ENCODE measurements around the gene AGO3. TPM values are rescaled to one million over a fixed set of nuclear protein-coding genes. Genes with fewer than 3 reads are reported as not detected.
"Not testable (repeated sequence)": the region's sequence is repeated elsewhere in the genome, so short reads cannot be mapped to it uniquely, and the experiment has no call there.

AGO3 gene
- total RNA-seq, 1 donor from 2014 or later: 29.2 TPM

GRCh38 chr1:35958558-35958957, 27.7 kb downstream of the AGO3 start:
- Mint-ChIP-seq H3K9me3 (no peaks in the 10 kb centered on the region), H3K4me3 (no peak overlapping the region), H3K36me3 (ENCODE audit: low read depth) (no peaks in the 10 kb centered on the region), H3K4me1 (no peaks in the 10 kb centered on the region), H3K27ac (ENCODE audit: unreplicated experiment) (no peak overlapping the region), H3K27me3 (ENCODE audit: low read depth) (no peaks in the 10 kb centered on the region)
- DNase-seq (ENCODE audit: low read depth, low spot score): no peak
- TF ChIP-seq CTCF (conservative IDR thresholded peaks at IDR 0.05): no peak

GRCh38 chr1:35959304-35959703, 28.4 kb downstream of the AGO3 start:
- H3K4me3 Mint-ChIP-seq: no peak overlapping the region
- peaks cover 2% of the 10 kb centered on the region for H3K36me3 Mint-ChIP-seq (ENCODE audit: low read depth)
- no peak for DNase-seq (ENCODE audit: low read depth, low spot score)
- H3K27me3 Mint-ChIP-seq (ENCODE audit: low read depth): no peaks in the 10 kb centered on the region
- no peak overlapping the region for H3K27ac Mint-ChIP-seq (ENCODE audit: unreplicated experiment)
- no peaks in the 10 kb centered on the region for H3K4me1 Mint-ChIP-seq
- no peak for TF ChIP-seq CTCF (conservative IDR thresholded peaks at IDR 0.05)
- H3K9me3 Mint-ChIP-seq: no peaks in the 10 kb centered on the region

- Mint-ChIP-seq H3K36me3 (ENCODE audit: low read depth) (peaks cover 6% of the 10 kb centered on the region), H3K4me3 (no peak overlapping the region), H3K9me3 (no peaks in the 10 kb centered on the region), H3K27me3 (ENCODE audit: low read depth) (no peaks in the 10 kb centered on the region), H3K4me1 (no peaks in the 10 kb centered on the region), H3K27ac (ENCODE audit: unreplicated experiment) (no peak overlapping the region)
- DNase-seq (ENCODE audit: low read depth, low spot score): no peak
- TF ChIP-seq CTCF (conservative IDR thresholded peaks at IDR 0.05): no peak
Observed at GRCh38 chr1:35962952-35963351, 32.0 kb downstream of the AGO3 start.

- peaks cover 16% of the 10 kb centered on the region for H3K36me3 Mint-ChIP-seq (ENCODE audit: low read depth)
- not testable (repeated sequence) for H3K9me3 Mint-ChIP-seq; H3K27me3 Mint-ChIP-seq (ENCODE audit: low read depth); H3K27ac Mint-ChIP-seq (ENCODE audit: unreplicated experiment); H3K4me3 Mint-ChIP-seq; DNase-seq (ENCODE audit: low read depth, low spot score); H3K4me1 Mint-ChIP-seq
Observed at GRCh38 chr1:35964277-35964676, 33.4 kb downstream of the AGO3 start.

- no peaks in the 10 kb centered on the region for H3K27me3 Mint-ChIP-seq (ENCODE audit: low read depth)
- no peak overlapping the region for H3K27ac Mint-ChIP-seq (ENCODE audit: unreplicated experiment)
- H3K36me3 Mint-ChIP-seq (ENCODE audit: low read depth): peaks cover 19% of the 10 kb centered on the region
- H3K4me1 Mint-ChIP-seq: no peaks in the 10 kb centered on the region
- no peak for TF ChIP-seq CTCF (conservative IDR thresholded peaks at IDR 0.05)
- H3K9me3 Mint-ChIP-seq: no peaks in the 10 kb centered on the region
- H3K4me3 Mint-ChIP-seq: no peak overlapping the region
- no peak for DNase-seq (ENCODE audit: low read depth, low spot score)
Observed at GRCh38 chr1:35968396-35968795, 37.5 kb downstream of the AGO3 start.

- Mint-ChIP-seq H3K4me3 (no peak overlapping the region), H3K9me3 (no peaks in the 10 kb centered on the region), H3K27me3 (ENCODE audit: low read depth) (no peaks in the 10 kb centered on the region), H3K36me3 (ENCODE audit: low read depth) (peaks cover 25% of the 10 kb centered on the region), H3K27ac (ENCODE audit: unreplicated experiment) (no peak overlapping the region), H3K4me1 (no peaks in the 10 kb centered on the region)
- DNase-seq (ENCODE audit: low read depth, low spot score): no peak
- no peak for TF ChIP-seq CTCF (conservative IDR thresholded peaks at IDR 0.05)
Observed at GRCh38 chr1:35971601-35972000, 40.7 kb downstream of the AGO3 start.

- peaks cover 25% of the 10 kb centered on the region for H3K36me3 Mint-ChIP-seq (ENCODE audit: low read depth)
- not testable (repeated sequence) for H3K27ac Mint-ChIP-seq (ENCODE audit: unreplicated experiment); H3K27me3 Mint-ChIP-seq (ENCODE audit: low read depth); H3K4me1 Mint-ChIP-seq; DNase-seq (ENCODE audit: low read depth, low spot score); H3K4me3 Mint-ChIP-seq; H3K9me3 Mint-ChIP-seq
Observed at GRCh38 chr1:35972631-35973030, 41.7 kb downstream of the AGO3 start.
